Heart left ventricle (tissue), 16 donors: Measurements from ENCODE around the gene CCDC47. TPM values are rescaled to one million over a fixed set of nuclear protein-coding genes. Genes with fewer than 3 reads are reported as not detected.
A peak's percentile ranks its signal among the peaks of the same experiment; 100 is the strongest.

Source experiments
- ATAC-seq, 4 donors: fragments of 200-7000 bp; cut with Tn5 transposase; one replicate each; pipeline ENCODE4 v1.9.1; 2020 to 2022; ENCODE audit warnings: moderate library complexity in 4 of 4, mild to moderate bottlenecking in 3 of 4, moderate number of reproducible peaks in 1 of 4
- DNase-seq, 5 donors: peaks; one replicate each; pipeline ENCODE4 v3.0.0-alpha.2; 2020
- H3K27ac ChIP-seq, 12 donors: fragments of 200-600 bp; sonication (generic) in 4 of 12; one replicate each; pipeline versions ENCODE4 v1.5.0 to v1.8.0; 2016 to 2022; ENCODE audit warnings: mild to moderate bottlenecking in 2 of 12
- H3K27me3 ChIP-seq, 9 donors: fragments of 200-600 bp; sonication (generic) in 2 of 9; one replicate each; pipeline versions ENCODE4 v1.5.1 to v1.8.0; 2016 to 2022; ENCODE audit warnings: mild to moderate bottlenecking in 3 of 9
- H3K36me3 ChIP-seq, 9 donors: fragments of 200-600 bp; sonication (generic) in 2 of 9; one replicate each; pipeline versions ENCODE4 v1.5.0 to v1.8.0; 2018 to 2022; ENCODE audit warnings: mild to moderate bottlenecking in 2 of 9
- H3K4me1 ChIP-seq, 12 donors: fragments of 200-600 bp; sonication (generic) in 4 of 12; one replicate each; pipeline versions ENCODE4 v1.5.0 to v1.8.0; 2016 to 2022; ENCODE audit warnings: mild to moderate bottlenecking in 3 of 12
- H3K4me3 ChIP-seq, 12 donors: fragments of 200-600 bp; sonication (generic) in 4 of 12; one replicate each; pipeline versions ENCODE4 v1.5.0 to v1.8.0; 2017 to 2022; ENCODE audit warnings: mild to moderate bottlenecking in 9 of 12, moderate library complexity in 4 of 12
- H3K9me3 ChIP-seq, 12 donors: fragments of 200-600 bp; sonication (generic) in 4 of 12; one replicate each; pipeline versions ENCODE4 v1.5.0 to v1.8.0; 2016 to 2022; ENCODE audit warnings: mild to moderate bottlenecking in 1 of 12
- POLR2A ChIP-seq, 2 donors: fragments of 450-650 bp; IDR thresholded peaks; one replicate each; pipeline ENCODE4 v1.6.1; 2017; ENCODE audit warnings: antibody characterized with exemption in 2 of 2, mild to moderate bottlenecking in 2 of 2, moderate library complexity in 2 of 2
- whole genome bisulfite sequencing, 4 donors: extraction: QIAGEN DNeasy Blood & Tissue Kit in 2 of 4; methylation state at CpG; one replicate each; pipeline versions ENCODE4 v1.1.5 to v1.1.7; 2013 to 2018; 5-methylcytosine and 5-hydroxymethylcytosine counted together
- intact Hi-C, 10 donors: fragments of 100-400 bp; cut with DNase I; formaldehyde crosslinking; loops; one replicate each; pipeline versions ENCODE4 v1.11.1 to v1.14.2; 2022
- polyA plus RNA-seq, 2 donors: library from polyadenylated mRNA; stranded (reverse); fragments of 200-250 nt; gene quantifications; one replicate each; pipeline ENCODE4 v1.2.3, GENCODE V29; 2013
- total RNA-seq, 9 donors: library from RNA; depleted of rRNA in 2 of 9; stranded (reverse); fragments of >200 nt in 2 of 9; fragmentation: NEBNext Ultra II Directional in 3 of 9; extraction: Animal tissue kit (Norgen Biotek cat#: 25700) in 3 of 9; gene quantifications; one replicate each; pipeline versions ENCODE4 v1.1.0 to v1.2.4, GENCODE V29; 2016 to 2023
- TF ChIP-seq, protein P1 (sequence below), 12 donors: fragments of 200-600 bp; sonication (generic) in 4 of 12; IDR thresholded peaks; one replicate each; pipeline versions ENCODE4 v1.5.0 to v1.8.0; 2018 to 2022; ENCODE audit warnings: antibody characterized with exemption in 12 of 12, mild to moderate bottlenecking in 5 of 12
- donor health status: ischemic (EF 13 %, LVEDD 7.1; RV severe dilation, severe dysfunction).
- donor health status: healthy with polysubstance abuse.
- donor health status: DM: no; HTN: yes; CAD: no.
- donor health status: DM: no; HTN: no; CAD: no.
- donor health status: ischemic (EF 25% LVEDD 6.9; RV normal size, moderate dysfunction).
- donor health status: ischemic (EF 25% LVEDD 5.7; RV mildly dilated, moderate dysfunction).
- donor health status: healthy.
- donor health status: DM: yes; HTN: yes; CAD: no.
- donor health status: ischemic (EF 35%, LVEDD 5.7; RV mildly dilated, moderate dysfunction).
- donor health status: nonischemic (EF 11% LVEDD 7.7; RV severe dilation, severe dysfunction).
- donor health status: DM: yes; HTN: yes; CAD: no.
- donor health status: PGD.
- donor health status: ischemic (EF 29% LVEDD 5.4; RV normal size, mild dysfunction).
- donor health status: nonischemic (EF 23%, LVEDD 6.1; RV moderate dilation, normal function).

Gene CCDC47
- total and polyA plus RNA-seq, 11 donors: 38.4 to 139 (median 84.3) TPM

DNA sequence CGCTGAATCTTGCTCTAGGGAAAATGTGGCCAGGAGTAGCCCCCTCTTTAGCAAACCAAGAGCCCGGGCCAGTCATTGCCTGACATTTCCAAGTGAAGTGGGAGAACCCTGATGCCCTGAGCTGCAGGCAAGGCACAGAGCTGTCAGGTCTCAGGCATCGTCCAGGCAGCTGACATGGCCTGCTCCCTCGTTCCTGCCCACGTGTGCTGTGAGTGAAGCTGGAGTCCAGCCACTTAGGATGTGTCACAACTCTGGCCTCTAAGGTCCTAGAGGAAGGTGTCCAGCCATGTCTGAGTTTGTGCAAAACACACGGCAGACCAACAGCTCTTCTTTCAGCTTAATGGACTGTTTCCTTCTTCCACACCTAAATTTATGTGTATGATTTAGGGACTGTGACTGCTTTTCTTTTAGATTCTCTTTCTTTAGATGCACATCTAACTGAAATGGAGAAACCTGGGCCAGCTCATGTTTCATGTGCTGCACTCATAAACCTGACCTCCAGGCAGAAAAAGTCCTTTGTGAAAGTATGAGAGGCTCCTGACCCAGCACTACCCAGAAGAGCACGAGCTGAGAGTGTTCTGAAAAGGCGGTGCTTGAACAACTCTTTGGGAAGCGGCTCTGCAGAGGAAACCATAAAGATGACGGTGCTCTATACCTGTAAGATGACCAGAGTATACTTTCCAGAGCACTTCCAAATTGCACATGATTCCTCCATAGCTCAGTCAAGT is 58.7 kb downstream of the CCDC47 start:
- Histone ChIP-seq H3K4me1 (peaks cover 0 to 8% (median 0%) of the 10 kb centered on the region in 12 donors), H3K4me3 (no peak overlapping the region), H3K27ac (no peak overlapping the region), H3K36me3 (peaks cover 0 to 73% (median 61%) of the 10 kb centered on the region in 9 donors), H3K27me3 (no peaks in the 10 kb centered on the region), H3K9me3 (no peaks in the 10 kb centered on the region)
- ATAC-seq: peak; percentile 38 to 95 (median 92)
- no peak for TF ChIP-seq POLR2A (IDR thresholded peaks at IDR 0.05)
- TF ChIP-seq, protein P1, sequence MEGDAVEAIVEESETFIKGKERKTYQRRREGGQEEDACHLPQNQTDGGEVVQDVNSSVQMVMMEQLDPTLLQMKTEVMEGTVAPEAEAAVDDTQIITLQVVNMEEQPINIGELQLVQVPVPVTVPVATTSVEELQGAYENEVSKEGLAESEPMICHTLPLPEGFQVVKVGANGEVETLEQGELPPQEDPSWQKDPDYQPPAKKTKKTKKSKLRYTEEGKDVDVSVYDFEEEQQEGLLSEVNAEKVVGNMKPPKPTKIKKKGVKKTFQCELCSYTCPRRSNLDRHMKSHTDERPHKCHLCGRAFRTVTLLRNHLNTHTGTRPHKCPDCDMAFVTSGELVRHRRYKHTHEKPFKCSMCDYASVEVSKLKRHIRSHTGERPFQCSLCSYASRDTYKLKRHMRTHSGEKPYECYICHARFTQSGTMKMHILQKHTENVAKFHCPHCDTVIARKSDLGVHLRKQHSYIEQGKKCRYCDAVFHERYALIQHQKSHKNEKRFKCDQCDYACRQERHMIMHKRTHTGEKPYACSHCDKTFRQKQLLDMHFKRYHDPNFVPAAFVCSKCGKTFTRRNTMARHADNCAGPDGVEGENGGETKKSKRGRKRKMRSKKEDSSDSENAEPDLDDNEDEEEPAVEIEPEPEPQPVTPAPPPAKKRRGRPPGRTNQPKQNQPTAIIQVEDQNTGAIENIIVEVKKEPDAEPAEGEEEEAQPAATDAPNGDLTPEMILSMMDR (IDR thresholded peaks at IDR 0.05): no peak
- intact Hi-C loops: no loop called here
- WGBS, 4 donors: 60 to 77% (median 69%) methylated on average over 10 of the region's 10 CpGs
- DNase-seq: peak in 2 of 5 donors; percentile 59 to 60

DNA sequence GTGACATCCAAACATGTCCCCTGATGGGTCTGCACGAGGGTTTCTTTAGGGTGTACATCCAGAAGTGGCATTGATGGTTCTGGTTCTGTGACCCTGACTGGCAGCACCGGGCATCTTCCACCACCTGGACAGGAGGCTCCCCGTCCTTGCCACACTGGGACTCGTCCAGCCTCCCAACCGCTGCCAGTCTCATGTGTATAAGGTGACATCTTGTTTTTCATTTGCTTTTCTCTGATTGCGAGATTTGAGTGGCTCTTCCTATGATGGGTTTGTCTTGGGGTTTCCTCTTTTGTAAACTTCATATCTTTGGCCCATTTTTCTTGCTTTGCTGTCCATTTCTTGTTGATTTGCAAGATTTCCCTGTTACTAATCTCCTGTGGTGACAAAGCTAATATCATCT is 64.3 kb downstream of the CCDC47 start:
- DNase-seq (no peak), ATAC-seq (no peak)
- H3K27me3 ChIP-seq: no peaks in the 10 kb centered on the region
- intact Hi-C loops: no loop called here
- no peaks in the 10 kb centered on the region for H3K9me3 ChIP-seq
- no peak for TF ChIP-seq POLR2A (IDR thresholded peaks at IDR 0.05)
- TF ChIP-seq, protein P1 (IDR thresholded peaks at IDR 0.05): no peak
- no peak overlapping the region for H3K27ac ChIP-seq
- 90 to 97% (median 96%) methylated on average over 6 of the region's 6 CpGs for WGBS, 4 donors
- H3K4me1 ChIP-seq: peaks cover 0 to 13% (median 0%) of the 10 kb centered on the region in 12 donors
- peaks cover 0 to 98% (median 90%) of the 10 kb centered on the region in 9 donors for H3K36me3 ChIP-seq
- H3K4me3 ChIP-seq: no peak overlapping the region

DNA sequence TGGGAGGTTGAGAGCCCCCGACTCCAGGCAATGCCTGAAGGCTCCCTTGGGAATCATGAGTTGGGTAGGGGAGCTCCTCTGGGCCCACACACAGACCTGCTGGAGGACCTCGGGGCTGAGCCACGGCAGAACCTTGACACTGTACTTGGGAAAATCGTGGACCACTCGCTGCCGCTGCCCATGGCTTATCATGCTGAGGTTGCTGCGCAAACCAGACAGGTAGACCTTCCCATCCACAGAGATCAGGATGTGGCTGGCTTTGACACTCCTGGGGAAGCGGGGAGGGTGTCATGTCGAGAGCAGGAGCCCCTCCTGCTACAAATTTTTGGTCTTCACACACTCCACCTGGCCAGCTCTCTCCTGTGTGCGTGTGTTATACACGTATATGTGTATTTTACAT is 66.2 kb downstream of the CCDC47 start:
- no peak for DNase-seq
- Histone ChIP-seq H3K27me3 (no peaks in the 10 kb centered on the region), H3K27ac (peak overlapping the region in 1 of 12 donors; percentile 64), H3K4me1 (peaks cover 0 to 25% (median 0%) of the 10 kb centered on the region in 12 donors), H3K4me3 (no peak overlapping the region), H3K36me3 (peaks cover 0 to 97% (median 86%) of the 10 kb centered on the region in 9 donors), H3K9me3 (no peaks in the 10 kb centered on the region)
- no peak for ATAC-seq
- TF ChIP-seq POLR2A (IDR thresholded peaks at IDR 0.05): no peak
- TF ChIP-seq, protein P1 (IDR thresholded peaks at IDR 0.05): no peak
- 91 to 94% (median 92%) methylated on average over 11 of the region's 11 CpGs for WGBS, 4 donors
- intact Hi-C loops: no loop called here

DNA sequence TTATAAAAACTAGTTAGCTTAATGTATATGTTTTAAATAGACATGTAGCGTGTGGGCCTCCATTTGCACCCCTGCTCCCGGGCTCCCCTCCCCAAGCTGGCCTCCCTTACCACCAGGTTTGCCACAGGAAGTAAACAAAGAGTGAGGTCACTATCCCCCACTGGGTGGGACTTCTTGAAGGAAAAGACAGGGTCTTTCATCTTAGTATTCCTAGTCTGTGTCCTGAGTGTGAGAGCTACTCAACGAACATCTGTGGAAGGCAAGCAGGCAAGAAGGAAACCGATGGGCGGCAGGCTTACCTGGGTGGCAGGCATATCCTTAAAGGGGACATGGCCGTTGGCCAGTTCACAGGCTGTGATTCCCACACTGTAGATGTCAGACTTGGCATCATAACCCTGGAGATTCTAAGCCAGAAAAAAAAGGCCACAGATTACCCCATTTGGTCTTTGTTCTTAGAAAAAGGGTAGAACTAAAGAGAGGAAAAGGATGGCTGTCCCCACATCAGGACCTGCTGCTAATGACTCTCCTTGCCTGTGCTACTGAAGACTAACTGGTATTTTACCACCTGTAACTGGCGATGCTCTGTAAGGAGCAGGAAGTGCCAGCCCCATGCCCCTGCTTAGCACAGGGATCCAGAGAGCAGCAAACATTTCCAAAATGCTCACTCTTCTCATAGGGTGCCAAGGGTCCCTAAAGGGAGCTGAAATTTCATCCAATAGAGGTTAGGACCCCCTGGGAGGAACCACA is 66.9 kb downstream of the CCDC47 start:
- H3K36me3 ChIP-seq: peaks cover 0 to 91% (median 79%) of the 10 kb centered on the region in 9 donors
- ATAC-seq: no peak
- peak overlapping the region in 1 of 12 donors; percentile 64 for H3K27ac ChIP-seq
- TF ChIP-seq, protein P1 (IDR thresholded peaks at IDR 0.05): no peak
- TF ChIP-seq POLR2A (IDR thresholded peaks at IDR 0.05): no peak
- peaks cover 0 to 30% (median under 1%) of the 10 kb centered on the region in 12 donors for H3K4me1 ChIP-seq
- no peak for DNase-seq
- intact Hi-C loops: no loop called here
- H3K27me3 ChIP-seq: no peaks in the 10 kb centered on the region
- no peaks in the 10 kb centered on the region for H3K9me3 ChIP-seq
- no peak overlapping the region for H3K4me3 ChIP-seq
- WGBS, 4 donors: 78 to 88% (median 81%) methylated on average over 7 of the region's 7 CpGs
